ENCODE measurements around the gene TCEANC.
"Not testable (repeated sequence)": the region's sequence is repeated elsewhere in the genome, so short reads cannot be mapped to it uniquely, and the experiment has no call there.

DNA sequence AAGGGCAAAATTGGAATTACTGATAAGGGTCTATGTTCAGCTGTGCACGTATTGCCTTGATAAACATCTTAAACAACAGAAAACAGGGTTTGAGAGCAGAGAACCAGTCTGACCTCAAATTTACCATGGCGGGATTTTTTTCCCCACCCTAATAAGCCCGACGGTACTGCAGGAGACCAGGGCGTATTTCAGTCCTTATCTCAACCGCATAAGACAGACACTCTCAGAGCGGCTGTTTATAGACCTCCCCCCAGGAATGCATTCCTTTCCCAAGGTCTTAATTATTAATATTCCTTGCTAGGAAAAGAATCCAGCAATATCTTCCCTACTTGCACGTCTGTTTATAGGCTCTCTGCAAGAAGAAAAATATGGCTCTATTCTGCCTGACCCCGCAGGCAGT lies 15.7 kb upstream of the TCEANC start:
- TF ChIP-seq, protein P1, sequence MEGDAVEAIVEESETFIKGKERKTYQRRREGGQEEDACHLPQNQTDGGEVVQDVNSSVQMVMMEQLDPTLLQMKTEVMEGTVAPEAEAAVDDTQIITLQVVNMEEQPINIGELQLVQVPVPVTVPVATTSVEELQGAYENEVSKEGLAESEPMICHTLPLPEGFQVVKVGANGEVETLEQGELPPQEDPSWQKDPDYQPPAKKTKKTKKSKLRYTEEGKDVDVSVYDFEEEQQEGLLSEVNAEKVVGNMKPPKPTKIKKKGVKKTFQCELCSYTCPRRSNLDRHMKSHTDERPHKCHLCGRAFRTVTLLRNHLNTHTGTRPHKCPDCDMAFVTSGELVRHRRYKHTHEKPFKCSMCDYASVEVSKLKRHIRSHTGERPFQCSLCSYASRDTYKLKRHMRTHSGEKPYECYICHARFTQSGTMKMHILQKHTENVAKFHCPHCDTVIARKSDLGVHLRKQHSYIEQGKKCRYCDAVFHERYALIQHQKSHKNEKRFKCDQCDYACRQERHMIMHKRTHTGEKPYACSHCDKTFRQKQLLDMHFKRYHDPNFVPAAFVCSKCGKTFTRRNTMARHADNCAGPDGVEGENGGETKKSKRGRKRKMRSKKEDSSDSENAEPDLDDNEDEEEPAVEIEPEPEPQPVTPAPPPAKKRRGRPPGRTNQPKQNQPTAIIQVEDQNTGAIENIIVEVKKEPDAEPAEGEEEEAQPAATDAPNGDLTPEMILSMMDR (IDR thresholded peaks at IDR 0.05) = not testable (repeated sequence)
- TF ChIP-seq POLR2A (IDR thresholded peaks at IDR 0.05) = not testable (repeated sequence)
